Activated CD4-positive, alpha-beta T cell treated with anti-CD3 and anti-CD28 coated beads, Interleukin-2, amount 50 U/mL, for 24 hours (primary cell): Measurements from ENCODE around the gene TEDC2.
"Not testable (repeated sequence)": the region's sequence is repeated elsewhere in the genome, so short reads cannot be mapped to it uniquely, and the experiment has no call there.

Experiments
- DNase-seq, 2 donors: peaks; one replicate each; pipeline ENCODE4 v3.0.0-alpha.2; 2020; ENCODE audit warnings: low read depth in 1 of 2, low spot score in 1 of 2

TEDC2 gene

DNA sequence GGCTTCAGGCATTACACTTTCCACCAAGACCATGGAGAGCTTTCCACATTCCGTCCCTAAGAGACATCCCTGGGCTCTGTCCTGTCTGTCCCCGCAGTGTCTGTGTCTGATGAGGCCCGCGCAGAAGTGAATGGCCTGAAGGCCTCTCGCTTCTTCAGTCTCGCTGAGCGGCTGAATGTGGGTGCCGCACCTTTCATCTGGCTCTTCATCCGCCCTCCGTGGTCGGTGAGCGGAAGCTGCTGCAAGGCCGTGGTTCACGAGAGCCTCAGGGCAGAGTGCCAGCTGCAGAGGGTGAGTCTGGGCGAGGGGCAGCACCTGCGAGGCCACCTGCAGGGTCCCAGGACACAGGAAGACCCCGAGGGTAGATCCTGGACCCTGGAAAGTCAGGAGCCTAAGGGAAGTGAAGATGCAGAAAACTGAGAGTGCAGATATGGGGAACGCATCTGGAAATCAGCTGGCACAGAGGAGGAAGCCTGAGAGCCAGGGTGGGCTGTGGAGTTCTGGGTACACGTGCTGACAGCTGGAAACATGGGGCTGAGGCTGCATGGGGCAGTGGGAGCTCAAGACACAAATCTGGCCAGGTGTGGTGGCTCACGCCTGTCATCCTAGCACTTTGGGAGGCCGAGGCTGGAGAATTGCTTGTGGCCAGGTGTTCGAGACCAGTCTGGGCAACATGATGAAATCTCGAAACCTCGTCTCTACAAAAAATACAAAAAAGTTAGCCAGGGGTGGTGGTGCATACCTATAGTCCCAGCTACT is 22.7 kb upstream of the TEDC2 start:
- DNase-seq: no peak

DNA sequence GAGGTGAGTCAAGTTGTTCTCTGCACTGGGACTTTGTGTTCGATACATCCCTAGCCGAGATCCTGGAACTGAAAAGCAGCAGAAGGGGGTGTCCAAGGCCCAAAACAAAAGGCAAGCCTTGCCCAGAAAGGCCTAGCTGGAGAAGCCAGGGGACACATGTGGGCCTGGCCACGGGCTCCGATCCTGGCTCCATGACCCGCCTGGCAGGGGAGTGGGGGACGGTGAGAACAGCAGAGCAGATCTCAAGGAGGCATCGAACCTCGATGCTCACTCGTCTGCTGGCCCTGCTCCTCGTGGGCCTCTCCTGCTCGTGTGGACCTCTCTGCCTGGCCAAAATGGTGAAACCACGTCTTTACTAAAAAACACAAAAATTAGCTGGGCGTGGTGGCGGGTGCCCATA is 21.8 kb upstream of the TEDC2 start:
- no peak for DNase-seq

DNA sequence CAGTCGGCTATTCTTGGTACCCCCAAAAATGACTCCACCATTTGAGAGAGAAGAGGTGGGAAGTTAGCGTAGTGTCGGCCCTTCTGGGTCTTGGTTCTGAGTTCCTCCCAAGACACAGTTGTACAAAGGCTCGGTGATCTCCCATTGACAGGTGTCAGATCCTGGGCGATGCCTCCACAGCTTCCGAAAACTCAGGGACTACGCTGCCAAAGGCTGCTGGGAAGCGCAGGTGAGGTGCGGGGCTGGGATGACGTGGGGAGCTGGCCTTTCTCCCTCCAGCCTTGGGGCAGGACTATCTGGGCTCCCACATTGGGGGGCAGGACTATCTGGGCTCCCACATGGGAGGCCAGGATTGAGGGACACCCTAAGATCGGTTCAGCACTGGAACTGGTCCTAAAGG is 20.3 kb upstream of the TEDC2 start:
- no peak for DNase-seq

DNA sequence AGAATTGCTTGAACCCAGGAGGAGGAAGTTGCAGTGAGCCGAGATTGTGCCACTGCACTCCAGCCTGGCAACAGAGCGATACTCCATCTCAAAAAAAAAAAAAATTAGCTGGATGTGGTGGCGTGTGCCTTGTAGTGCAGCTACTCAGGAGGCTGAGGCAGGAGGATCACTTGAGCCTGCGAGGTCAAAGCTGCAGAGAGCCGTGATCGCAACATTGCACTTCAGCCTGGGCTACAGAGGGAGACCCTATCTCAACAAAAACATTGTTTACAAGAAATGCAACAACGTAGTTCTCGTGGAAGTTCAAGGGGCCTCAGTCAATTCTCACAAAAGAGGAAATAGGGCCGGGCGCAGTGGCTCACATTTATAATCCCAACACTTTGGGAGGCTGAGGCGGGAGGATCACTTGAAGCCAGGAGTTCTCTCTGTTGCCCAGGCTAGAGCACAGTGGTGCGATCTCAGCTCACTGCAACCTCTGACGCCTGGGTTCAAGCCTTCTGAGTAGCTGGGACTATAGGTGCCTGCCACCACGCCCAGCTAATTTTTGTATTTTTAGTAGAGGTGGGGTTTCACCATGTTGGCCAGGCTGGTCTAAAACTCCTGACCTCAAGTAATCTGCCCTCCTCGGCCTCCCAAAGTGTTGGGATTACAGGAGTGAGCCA is 18.6 kb upstream of the TEDC2 start:
- DNase-seq: not testable (repeated sequence)

DNA sequence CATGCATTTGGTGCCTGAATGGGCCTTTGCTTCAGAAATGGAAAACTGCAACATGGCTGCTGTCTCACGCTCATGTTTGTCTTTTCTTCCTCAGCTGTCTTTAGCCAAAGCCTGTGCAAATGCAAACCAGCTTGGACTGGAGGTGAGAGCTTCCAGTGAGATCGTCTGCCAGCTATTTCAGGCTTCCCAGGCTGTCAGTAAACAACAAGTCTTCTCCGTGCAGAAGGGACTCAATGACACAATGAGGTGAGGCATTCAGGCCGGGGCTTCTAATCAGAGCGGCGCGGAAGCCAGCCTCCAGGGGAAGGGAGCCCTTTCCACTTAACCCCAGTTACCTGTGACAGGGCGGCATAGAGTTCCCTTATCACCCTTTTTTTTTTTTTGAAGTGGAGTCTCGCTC is 16.4 kb upstream of the TEDC2 start:
- no peak for DNase-seq

DNA sequence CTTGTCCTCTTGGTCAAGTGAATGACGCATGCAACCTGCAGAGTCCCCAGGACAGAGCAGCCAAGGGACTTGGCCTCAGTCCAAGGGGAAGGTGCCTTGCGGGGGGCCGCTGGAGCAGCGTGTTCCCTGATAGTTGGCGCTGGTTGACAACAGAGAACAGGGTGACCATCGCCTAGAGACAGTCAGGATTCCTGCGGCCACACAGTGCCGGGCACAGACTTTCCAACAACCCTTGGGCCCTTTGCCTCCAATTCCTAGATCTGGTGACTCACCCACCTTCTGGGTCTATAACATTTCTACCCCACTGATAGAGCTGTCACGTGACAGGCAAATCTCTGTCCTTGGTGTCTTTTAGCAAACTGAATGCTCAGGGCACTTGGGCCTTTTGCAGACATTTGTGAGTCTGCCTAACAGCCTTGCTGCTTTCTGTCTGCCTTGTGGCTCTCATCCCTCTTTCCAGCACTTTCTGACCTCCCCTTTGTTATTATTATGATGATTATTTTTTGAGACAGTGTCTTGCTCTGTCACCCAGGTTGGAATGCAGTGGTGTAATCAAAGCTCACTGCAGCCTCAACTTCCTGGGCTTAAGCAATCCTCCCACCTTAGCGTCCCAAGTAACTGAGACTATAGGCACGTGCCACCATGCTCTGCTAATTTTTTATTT is 11.9 kb upstream of the TEDC2 start:
- DNase-seq: no peak

DNA sequence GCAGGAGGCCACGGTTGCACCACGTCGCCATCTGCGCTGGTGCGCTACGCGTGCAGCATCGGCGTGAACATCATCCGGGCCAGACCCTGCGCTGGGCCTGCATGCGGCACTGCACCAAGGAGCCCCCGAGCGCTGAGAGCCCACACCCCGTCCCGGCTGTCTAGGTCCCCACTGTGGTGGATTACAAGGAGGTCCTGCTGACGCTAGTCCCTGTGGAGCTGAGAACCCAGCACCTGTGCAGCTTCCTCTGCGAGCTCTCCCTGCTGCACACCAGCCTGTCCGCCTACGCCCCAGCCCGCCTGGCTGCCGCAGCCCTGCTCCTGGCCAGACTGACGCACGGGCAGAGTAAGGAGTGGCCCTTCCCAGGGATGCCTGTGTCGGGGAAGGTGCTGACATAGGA is 10.8 kb upstream of the TEDC2 start:
- DNase-seq: no peak

DNA sequence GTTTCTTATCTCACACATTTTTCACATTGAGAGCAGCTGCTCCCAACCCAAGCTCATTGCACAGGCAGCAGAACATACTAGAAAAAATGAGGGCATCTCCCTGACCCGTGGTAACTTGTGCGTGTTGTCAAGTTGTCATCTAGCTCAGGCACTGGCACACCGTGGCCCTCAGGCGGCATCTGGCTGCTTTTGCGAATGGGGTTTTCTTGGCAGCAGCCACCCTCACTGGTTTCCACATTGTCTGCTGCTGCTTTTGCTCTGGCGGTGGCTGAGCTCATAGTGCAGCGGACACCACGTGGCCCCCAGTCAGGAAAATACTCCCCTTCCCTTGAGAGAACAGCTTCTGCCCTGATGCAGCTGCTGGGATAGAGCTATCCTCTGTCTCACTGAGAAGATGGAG is 9.4 kb upstream of the TEDC2 start:
- no peak for DNase-seq

DNA sequence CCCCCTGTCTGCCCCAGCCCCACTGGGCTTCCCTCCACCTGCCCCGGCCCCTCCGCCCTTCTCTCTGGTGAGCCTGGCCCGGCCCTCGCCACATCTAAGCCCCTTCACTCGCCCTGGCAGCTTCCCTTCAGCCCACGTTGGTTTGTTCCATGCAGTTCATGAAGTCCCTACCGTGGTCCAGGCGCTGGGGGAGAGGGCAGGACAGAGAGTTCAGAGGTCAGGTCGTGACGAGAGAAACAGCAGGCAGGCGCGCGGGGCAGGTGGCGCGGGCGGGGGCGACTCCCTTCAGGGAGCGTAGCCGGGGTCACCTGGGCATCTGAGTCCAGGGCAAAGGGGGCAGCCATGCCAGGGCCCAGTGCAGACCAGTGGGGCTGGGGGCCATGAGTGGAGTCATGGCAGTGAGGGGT is 8.9 kb upstream of the TEDC2 start:
- DNase-seq: no peak

DNA sequence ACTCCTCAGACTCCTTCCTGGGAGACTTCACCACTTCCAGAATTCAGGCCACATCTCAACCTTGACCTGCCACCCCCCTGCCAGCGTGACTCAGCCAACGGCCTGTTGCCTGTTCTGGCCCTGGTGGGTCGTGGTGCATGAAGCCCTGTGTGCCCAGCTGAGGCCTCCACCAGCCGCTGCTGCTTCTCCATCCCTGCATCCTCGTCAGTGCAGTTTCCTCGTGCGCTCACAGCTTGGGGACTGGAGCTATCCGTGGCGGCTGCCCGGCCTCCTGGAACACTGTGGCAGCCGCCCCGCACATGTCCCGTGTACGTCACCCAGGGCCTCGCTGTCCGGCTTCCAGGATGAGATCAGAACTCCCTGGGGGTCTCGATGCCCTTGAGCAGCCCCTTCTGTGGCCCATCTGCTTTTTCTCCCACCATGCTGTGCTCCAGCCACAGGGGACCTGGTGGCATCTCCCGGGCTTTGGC is 8.0 kb upstream of the TEDC2 start:
- DNase-seq: no peak

DNA sequence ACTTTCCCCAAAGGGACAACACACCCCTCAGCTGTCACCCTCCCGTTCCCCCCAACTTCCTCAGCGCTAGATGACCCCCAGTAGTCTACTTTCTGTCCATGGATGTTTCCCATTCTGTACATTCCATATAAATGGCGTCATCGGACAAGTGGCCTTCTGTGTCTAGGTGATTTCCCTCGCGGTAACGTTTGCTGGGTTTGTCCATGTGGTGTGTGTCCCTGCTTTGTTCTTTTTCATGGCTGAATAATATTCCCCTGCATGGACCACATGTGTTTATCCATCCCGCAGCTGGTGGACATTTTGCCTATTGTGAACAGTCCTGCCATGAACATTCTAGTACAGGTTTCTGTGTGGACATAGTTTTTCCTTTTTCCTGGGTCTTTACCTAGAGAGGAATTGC is 7.3 kb upstream of the TEDC2 start:
- DNase-seq: no peak

DNA sequence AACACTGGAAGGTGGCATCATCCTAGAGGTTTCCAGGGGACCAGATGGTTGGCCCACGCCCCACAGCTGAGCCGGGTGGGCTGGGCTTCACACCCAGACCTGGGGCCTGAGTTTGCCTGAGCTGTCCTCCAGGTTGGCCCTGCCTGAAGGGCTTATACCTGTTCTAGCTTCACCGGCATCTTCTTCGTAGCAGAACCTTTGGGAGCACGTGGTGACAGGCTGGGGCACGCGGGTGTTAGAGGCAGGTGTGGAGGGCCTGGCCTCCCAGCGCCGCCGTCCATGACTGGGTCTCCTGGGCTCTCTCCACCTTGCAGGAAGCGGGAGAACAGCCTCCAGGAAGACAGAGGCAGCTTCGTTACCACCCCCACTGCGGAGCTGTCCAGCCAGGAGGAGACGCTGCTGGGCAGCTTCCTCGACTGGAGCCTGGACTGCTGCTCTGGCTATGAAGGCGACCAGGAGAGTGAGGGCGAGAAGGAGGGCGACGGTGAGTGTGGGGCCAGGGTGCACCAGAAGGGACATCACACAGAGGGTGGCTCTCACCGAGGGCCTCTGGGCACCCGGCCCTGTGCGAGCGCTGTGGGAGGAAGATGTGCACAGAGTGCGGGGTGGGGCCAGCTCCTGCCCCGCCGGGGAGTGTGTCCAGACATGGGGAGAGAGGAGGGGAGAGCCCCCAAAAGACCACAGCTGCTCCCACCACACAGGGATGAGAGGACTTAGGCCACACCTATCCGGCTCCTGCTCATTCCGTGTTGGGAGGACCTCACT is 4.6 kb upstream of the TEDC2 start:
- no peak for DNase-seq

DNA sequence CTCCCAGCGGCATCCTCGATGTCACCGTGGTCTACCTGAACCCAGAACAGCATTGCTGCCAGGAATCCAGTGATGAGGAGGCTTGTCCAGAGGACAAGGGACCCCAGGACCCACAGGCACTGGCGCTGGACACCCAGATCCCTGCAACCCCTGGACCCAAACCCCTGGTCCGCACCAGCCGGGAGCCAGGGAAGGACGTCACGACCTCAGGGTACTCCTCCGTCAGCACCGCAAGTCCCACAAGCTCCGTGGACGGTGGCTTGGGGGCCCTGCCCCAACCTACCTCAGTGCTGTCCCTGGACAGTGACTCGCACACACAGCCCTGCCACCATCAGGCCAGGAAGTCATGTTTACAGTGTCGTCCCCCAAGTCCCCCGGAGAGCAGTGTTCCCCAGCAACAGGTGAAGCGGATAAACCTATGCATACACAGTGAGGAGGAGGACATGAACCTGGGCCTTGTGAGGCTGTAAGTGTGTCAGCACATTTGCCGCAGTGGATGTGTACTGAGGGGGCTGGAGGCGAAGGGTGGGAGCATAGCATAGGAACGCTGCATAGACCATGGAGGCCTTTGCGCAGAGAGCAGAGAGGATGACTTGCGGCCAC is 3.3 kb upstream of the TEDC2 start:
- DNase-seq: no peak

DNA sequence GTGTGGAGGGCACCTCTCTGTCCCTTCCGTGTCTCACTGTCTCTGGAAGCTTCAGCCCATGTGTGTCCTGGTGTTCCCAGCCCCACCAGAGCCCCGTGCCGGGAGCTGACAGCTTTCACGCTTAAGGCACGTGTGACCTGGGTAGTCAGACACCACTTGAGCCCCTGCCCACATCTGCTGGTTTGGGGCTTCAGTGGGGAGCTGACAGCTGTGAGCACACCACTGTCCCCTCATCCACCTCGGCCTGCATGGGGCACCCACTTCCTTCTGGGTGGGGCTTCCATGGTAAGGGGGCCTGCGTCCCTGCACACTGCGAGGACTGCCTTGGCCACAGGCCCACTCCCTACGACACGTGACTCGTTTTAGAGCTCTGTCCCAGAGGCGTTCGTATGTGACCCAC is 2.6 kb upstream of the TEDC2 start:
- DNase-seq: no peak

DNA sequence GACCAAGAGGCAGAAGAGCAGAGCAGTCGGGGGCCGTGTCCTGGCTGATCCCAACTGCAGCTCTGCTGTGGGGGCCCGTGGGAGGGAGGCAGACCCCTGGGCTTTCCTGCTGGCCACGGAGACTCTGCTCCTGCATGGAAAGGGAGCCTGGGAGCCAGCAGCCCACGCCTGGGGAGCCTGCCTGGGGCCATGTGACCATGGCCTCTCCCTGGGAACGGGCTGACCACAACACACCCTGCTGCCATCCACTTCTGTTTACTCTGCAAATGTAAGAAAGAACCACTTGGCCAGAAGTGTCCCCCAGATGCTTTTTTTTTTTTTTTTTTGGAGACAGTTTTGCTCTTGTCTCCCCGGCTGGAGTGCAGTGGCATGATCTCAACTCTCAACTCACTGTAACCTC is 2.0 kb upstream of the TEDC2 start:
- no peak for DNase-seq

DNA sequence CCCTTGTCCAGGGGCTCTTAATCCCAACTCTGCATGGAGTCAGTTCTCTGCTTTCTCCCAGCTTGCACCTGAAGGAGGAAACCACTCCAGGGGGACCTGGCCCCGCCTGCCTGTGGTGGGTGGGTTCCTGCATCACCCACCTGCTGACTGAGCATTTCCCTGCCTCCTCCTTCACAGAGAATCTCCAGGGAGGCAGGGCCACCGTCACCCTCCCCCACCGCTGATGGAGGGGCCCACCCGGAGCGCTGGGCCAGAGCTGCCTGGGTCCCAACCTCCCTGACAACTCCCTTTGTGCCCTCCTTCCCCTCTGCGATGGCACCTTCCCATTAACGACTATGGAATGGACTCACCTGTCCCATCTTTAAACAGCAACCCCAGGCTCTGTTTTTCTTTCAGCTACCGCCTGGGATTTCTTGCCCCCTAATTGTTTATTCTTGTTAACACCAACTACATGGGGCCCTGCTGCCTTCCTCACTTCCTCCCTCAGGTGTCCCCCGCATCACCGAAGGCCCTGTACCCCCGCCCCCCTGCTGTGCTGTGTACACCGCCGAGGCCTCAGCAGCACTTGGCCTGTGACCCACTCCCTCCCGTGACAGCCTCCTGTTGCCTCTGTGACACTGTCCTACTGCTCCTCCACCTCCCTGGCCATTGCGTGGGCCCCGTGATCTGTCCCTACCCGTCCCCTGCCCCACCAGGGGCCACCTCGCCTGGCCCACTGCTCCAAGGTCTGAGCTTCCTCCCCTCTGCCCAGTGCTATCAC is 842 bp upstream of the TEDC2 start:
- no peak for DNase-seq

DNA sequence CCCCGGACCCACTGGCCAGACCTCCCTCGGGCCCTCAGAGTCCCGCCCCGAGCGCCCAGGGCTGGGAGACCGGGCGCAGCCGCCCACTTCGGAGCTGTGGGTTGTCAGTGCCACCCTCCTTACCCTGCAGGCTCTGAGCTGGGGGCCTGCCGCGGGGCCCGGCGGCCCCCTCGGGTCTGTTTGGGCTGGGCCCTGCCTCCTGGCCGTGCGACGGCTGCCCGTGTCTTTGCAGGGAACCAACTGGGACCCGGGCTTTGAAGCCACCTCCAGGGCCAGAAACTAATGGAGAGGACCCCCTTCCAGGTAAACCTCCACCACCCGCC is 443 bp downstream of the TEDC2 start:
- no peak for DNase-seq

DNA sequence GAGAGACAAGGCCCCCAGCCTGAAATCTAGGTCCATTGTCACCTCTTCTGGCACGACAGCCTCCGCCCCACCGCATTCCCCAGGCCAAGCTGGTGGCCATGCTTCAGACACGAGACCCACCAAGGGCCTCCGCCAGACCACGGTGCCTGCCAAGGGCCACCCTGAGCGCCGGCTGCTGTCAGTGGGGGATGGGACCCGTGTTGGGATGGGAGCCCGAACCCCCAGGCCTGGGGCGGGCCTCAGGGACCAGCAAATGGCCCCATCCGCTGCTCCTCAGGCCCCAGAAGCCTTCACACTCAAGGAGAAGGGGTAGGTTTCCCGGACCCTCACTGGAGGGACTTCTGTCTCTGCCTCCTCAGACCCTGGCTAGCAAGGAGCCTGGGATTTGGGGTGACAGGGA is 1.0 kb downstream of the TEDC2 start:
- DNase-seq: no peak

DNA sequence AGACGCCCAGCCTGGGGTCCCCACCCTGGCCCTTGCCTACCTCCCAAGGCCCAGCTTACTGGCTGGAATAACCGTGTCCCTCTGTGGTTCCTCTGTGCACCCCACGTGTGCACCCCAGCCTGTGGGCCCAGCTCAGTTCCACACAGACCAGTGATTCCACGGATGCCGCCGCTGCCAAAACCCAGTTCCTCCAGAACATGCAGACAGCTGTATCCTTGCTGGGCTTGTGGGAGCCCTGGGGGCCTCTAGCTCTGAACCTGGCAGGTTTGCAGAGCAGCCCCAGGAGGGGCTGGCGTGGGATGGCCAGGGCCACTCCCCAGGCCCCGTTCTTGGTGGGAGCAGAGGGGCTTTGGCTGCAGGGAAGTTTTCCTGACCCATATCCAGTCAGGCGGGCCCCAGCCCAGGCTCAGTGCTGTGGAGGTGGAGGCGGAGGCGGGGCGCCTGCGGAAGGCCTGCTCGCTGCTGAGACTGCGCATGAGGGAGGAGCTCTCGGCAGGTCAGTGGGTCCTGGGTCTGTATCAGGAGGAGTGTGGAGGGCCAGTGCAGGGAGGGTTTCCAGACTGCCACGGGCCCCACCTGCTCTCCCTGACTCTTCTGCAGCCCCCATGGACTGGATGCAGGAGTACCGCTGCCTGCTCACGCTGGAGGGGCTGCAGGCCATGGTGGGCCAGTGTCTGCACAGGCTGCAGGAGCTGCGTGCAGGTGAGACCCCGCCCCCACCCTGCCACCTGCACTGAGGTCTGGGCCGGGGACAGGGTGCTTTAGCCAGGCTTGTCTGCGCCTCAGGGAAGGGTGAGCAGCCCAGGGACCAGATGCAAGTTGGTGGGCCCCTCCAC is 2.3 kb downstream of the TEDC2 start:
- DNase-seq: no peak

DNA sequence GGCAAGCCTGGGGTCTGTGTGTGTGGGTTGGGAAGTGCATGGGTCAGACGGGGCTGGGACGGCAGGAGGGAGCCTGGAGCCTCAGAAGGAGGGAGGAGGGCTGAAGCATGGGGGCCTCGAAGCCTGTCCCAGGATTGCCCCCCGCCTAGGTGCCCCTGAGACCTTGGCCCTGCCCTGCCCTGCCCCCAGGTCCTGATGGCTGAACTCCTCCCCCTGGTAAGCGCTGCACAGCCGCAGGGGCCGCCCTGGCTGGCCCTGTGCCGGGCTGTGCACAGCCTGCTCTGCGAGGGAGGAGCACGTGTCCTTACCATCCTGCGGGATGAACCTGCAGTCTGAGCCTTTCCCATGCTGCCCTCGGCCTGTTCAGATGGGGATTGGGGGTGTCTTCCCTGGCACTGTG is 4.4 kb downstream of the TEDC2 start:
- DNase-seq: no peak
